Esophagus squamous epithelium (tissue), 4 donors: ENCODE data around the gene TBL1X.

Experiments used
- POLR2A ChIP-seq, 4 donors: fragments of 450-650 bp; IDR thresholded peaks; one replicate each; pipeline ENCODE4 v1.6.1; 2017; ENCODE audit warnings: antibody characterized with exemption in 4 of 4, mild to moderate bottlenecking in 4 of 4, moderate library complexity in 3 of 4
- TF ChIP-seq, protein P1 (sequence below), 6 experiments: fragments of 450-650 bp in 4 of 6; fragments of 200-600 bp in 2 of 6; sonication (generic) in 2 of 6; IDR thresholded peaks; one replicate each; pipeline ENCODE4 v1.5.1; 2016 to 2019; ENCODE audit warnings: antibody characterized with exemption in 6 of 6, mild to moderate bottlenecking in 4 of 6, moderate library complexity in 4 of 6

DNA sequence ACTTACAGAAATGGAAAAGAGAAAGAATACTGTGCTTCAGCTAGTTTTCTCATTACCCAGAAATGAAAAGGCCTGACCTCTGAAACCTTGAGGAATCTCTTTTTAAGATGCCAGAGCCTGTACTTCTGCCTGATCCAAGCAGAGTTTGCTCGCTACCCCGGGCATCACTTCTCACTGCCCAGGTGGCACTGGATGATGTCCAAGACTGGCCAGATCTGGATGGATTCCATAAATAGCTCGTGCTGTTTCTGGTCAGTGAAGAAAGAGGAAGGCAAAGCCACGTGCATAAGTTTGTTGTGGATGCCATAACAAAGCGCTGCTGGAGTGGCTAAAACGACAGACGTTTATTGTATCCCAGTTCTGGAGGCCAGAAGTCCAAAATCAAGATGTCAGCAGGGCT, 133.5 kb downstream of the TBL1X start:
- TF ChIP-seq, protein P1, sequence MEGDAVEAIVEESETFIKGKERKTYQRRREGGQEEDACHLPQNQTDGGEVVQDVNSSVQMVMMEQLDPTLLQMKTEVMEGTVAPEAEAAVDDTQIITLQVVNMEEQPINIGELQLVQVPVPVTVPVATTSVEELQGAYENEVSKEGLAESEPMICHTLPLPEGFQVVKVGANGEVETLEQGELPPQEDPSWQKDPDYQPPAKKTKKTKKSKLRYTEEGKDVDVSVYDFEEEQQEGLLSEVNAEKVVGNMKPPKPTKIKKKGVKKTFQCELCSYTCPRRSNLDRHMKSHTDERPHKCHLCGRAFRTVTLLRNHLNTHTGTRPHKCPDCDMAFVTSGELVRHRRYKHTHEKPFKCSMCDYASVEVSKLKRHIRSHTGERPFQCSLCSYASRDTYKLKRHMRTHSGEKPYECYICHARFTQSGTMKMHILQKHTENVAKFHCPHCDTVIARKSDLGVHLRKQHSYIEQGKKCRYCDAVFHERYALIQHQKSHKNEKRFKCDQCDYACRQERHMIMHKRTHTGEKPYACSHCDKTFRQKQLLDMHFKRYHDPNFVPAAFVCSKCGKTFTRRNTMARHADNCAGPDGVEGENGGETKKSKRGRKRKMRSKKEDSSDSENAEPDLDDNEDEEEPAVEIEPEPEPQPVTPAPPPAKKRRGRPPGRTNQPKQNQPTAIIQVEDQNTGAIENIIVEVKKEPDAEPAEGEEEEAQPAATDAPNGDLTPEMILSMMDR (IDR thresholded peaks at IDR 0.05) = no peak
- TF ChIP-seq POLR2A (IDR thresholded peaks at IDR 0.05) = no peak
